Muscle of leg (tissue), 11 donors: ENCODE data around the gene BNIP5. TPM values are rescaled to one million over a fixed set of nuclear protein-coding genes. Genes with fewer than 3 reads are reported as not detected.

Experiments
- DNase-seq: peaks from one replicate; pipeline ENCODE4 v3.0.0; 2013
- H3K27ac ChIP-seq: one replicate; pipeline ENCODE4 v1.5.1; 2013; ENCODE audit warnings: mild to moderate bottlenecking, low read length, control low read depth
- H3K27me3 ChIP-seq: one replicate; pipeline ENCODE4 v1.6.1; 2013; ENCODE audit warnings: low read length; ENCODE audit not compliant: control insufficient read depth, insufficient read depth
- H3K36me3 ChIP-seq: one replicate; pipeline ENCODE4 v1.6.1; 2013; ENCODE audit warnings: low read length; ENCODE audit not compliant: control insufficient read depth, insufficient read depth
- H3K4me1 ChIP-seq: one replicate; pipeline ENCODE4 v1.6.1; 2013; ENCODE audit warnings: low read length; ENCODE audit not compliant: control insufficient read depth, insufficient read depth
- H3K4me3 ChIP-seq: one replicate; pipeline ENCODE4 v1.5.1; 2013; ENCODE audit warnings: low read length, control low read depth
- H3K9me3 ChIP-seq: replicated peaks from 2 replicates; pipeline ENCODE4 v1.6.1; 2013; ENCODE audit warnings: low read depth, low read length; ENCODE audit not compliant: control insufficient read depth
- WGBS: methylation state at CpG from one replicate; pipeline ENCODE4 v1.1.5; 2013; ENCODE audit warnings: missing lambda C conversion rate; ENCODE audit not compliant: insufficient coverage; 5-methylcytosine and 5-hydroxymethylcytosine counted together
- polyA plus RNA-seq, 8 donors: library from polyadenylated mRNA; unstranded; fragments of 120-200 nt; gene quantifications; one replicate each; pipeline versions ENCODE4 v1.2.1 to v1.2.3, GENCODE V29; 2013; ENCODE audit warnings: inconsistent platforms in 1 of 8, low replicate concordance in 1 of 8; ENCODE audit not compliant: insufficient read length in 8 of 8, insufficient read depth in 1 of 8
- total RNA-seq: library from RNA; stranded (reverse); fragments of 120-200 nt; gene quantifications from one replicate; pipeline ENCODE4 v1.2.4, GENCODE V29; 2013

Gene BNIP5
- total and polyA plus RNA-seq, 9 donors: 0.04 to 0.65 (median 0.07) TPM; not detected in 2

DNA sequence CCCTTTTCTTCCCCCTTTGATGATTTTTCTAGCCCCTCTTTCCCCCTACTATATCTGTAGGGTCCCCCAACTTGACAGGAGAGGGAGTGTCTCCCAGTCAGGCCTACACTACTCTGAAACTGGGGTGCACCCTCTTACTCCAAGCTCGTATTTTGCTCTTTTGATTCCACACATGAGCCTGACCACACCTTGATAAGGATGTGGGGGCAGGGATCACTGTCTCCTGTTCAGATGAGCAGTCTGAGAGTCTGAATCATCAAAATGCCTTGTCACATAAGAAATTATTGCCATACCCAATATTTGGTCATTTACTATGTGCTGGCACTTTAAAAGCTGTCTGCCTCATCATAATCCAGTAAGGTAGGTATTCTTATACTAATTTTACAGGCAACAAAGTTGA is 50.9 kb downstream of the BNIP5 start:
- H3K27me3 ChIP-seq: peaks cover 37% of the 10 kb centered on the region

GRCh38 chr6:36285187-36285671 is 51.5 kb downstream of the BNIP5 start:
- Histone ChIP-seq H3K27me3 (peaks cover 36% of the 10 kb centered on the region), H3K4me3 (no peak overlapping the region), H3K4me1 (no peaks in the 10 kb centered on the region), H3K36me3 (no peaks in the 10 kb centered on the region), H3K27ac (no peak overlapping the region), H3K9me3 (no peaks in the 10 kb centered on the region)
- DNase-seq: no peak
- WGBS: 3% methylated on average over 20 of the region's 26 CpGs

More for the DNA sequence above, 50.9 kb downstream of the BNIP5 start:
- H3K27ac ChIP-seq: no peak overlapping the region
- H3K4me3 ChIP-seq: no peak overlapping the region
- H3K9me3 ChIP-seq: no peaks in the 10 kb centered on the region
- H3K36me3 ChIP-seq: no peaks in the 10 kb centered on the region
- WGBS: no CpG with 5 or more reads among the region's 1 CpG
- no peaks in the 10 kb centered on the region for H3K4me1 ChIP-seq
- no peak for DNase-seq

DNA sequence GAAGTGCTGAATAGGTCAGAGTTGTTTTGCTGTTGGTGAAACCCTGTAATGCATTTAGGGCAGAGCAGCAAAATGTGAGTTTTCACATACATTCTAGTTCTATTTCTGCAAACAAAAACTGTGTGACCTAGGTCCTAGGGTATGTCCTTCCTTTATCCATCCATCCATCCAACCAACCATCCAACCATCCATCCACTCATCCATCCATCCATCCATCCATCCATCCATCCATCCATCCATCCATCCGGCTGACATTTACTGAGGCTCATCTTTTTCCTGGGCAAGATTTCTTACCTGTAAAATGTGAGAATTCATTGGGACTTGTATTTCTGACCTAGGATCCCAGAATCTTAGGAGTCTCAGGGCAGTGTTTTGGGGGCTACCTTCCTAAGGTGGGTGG is 52.3 kb downstream of the BNIP5 start:
- no CpG with 5 or more reads among the region's 1 CpG for WGBS
- no peak for DNase-seq
- H3K4me3 ChIP-seq: no peak overlapping the region
- no peak overlapping the region for H3K27ac ChIP-seq
- H3K27me3 ChIP-seq: peaks cover 35% of the 10 kb centered on the region
- H3K4me1 ChIP-seq: no peaks in the 10 kb centered on the region
- no peaks in the 10 kb centered on the region for H3K36me3 ChIP-seq
- H3K9me3 ChIP-seq: no peaks in the 10 kb centered on the region

DNA sequence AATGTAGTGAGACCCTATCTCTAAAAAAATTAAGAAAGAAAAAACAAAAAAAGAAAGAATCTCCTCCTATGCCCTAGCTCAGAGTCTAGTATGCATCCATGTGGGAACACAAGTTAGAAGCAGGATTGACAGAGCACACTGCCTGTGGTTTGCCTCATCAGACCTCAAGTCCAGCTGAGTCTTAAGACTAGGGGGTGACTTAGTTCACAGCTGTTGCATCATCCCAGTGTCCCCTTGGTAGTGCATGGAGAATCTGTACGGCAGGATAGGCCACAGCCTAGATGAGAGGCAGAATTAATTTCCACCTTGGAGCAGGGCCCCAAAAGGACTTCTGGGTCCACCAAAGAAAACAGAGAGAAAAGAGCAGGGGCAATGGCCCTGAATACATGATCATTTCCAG is 53.1 kb downstream of the BNIP5 start:
- Histone ChIP-seq H3K9me3 (no peaks in the 10 kb centered on the region), H3K27ac (no peak overlapping the region), H3K4me1 (no peaks in the 10 kb centered on the region), H3K4me3 (no peak overlapping the region), H3K36me3 (no peaks in the 10 kb centered on the region), H3K27me3 (peaks cover 38% of the 10 kb centered on the region)
- DNase-seq: no peak
- WGBS: 50% methylated on average over 1 of the region's 1 CpG

GRCh38 chr6:36280983-36281382 is 55.7 kb downstream of the BNIP5 start:
- no peak for DNase-seq
- Histone ChIP-seq H3K36me3 (no peaks in the 10 kb centered on the region), H3K27ac (no peak overlapping the region), H3K9me3 (no peaks in the 10 kb centered on the region), H3K27me3 (peaks cover 33% of the 10 kb centered on the region), H3K4me3 (no peak overlapping the region), H3K4me1 (no peaks in the 10 kb centered on the region)
- WGBS: 60% methylated on average over 2 of the region's 4 CpGs

DNA sequence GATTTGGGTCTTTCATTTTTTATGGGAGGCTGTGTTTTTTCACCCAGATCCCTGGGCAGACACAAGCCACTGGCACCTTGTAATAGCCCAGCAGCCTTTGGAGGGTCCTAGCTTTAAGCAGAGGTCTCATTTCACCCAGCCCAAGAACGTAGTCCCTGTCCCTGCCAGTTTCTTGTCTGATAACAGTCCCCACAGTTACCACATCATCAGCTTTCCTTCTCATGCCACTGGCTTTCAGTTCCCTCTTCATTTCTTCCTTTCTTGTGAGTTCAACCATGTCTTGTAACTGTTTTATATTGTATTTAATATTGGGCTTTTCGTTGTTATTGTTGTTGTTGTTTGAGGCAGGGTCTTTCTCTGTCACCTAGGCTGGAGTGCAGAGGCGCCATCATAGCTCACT is 56.2 kb downstream of the BNIP5 start:
- no peaks in the 10 kb centered on the region for H3K36me3 ChIP-seq
- no peak for DNase-seq
- no peak overlapping the region for H3K4me3 ChIP-seq
- H3K4me1 ChIP-seq: no peaks in the 10 kb centered on the region
- no peaks in the 10 kb centered on the region for H3K9me3 ChIP-seq
- no peak overlapping the region for H3K27ac ChIP-seq
- peaks cover 29% of the 10 kb centered on the region for H3K27me3 ChIP-seq
- 0% methylated on average over 1 of the region's 3 CpGs for WGBS

GRCh38 chr6:36277946-36278470 is 58.7 kb downstream of the BNIP5 start:
- no peaks in the 10 kb centered on the region for H3K36me3 ChIP-seq
- no CpG with 5 or more reads among the region's 2 CpGs for WGBS
- no peaks in the 10 kb centered on the region for H3K9me3 ChIP-seq
- no peak for DNase-seq
- H3K27ac ChIP-seq: no peak overlapping the region
- no peaks in the 10 kb centered on the region for H3K4me1 ChIP-seq
- no peak overlapping the region for H3K4me3 ChIP-seq
- peaks cover 8% of the 10 kb centered on the region for H3K27me3 ChIP-seq

DNA sequence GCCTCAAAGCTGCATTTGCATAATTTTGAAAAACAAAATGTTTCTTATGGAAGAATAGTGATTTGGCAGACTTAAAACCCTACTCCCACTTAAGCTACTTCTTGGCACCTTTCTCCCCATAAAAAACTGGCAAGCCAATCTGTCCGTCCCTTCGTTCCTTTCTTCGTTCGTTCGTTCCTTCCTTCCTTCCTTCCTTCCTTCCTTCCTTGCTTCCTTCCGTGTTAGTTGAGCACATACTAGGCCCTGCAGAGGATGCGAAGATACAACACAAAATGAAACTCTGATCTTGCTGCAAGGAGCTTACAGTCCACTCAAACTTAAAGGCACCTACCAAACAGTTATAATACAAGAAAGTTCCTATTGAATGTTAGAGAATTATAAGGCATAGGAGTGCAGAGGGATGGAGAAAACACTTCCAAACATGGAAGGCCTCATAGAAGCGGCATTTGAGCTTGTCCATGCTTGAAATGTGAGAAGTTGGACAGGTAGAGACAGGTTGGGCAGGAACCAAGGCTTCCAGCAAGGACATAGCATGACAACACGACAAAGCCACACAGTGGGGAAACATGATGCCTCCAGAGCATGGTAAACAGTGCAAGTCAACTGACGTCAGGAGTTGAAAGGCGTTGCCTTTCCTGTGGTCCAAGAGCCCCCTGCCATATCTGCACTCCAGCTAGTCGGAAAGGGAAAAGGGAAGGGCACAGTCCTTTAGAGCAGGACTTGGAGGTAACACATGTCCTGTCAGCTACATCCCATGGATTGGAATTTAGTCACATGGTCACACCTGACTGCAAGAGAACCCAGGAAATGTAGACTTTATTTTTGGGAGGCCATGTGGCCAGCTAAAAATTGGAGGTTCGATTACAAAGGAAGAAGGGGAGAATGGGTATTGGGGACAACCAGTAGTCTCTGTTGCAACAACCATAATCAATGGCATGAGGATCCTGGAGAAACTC is 59.8 kb downstream of the BNIP5 start:
- Histone ChIP-seq H3K27me3 (peaks cover 8% of the 10 kb centered on the region), H3K4me3 (no peak overlapping the region), H3K9me3 (no peaks in the 10 kb centered on the region), H3K27ac (no peak overlapping the region), H3K36me3 (no peaks in the 10 kb centered on the region), H3K4me1 (no peaks in the 10 kb centered on the region)
- 87% methylated on average over 8 of the region's 13 CpGs for WGBS
- DNase-seq: no peak

DNA sequence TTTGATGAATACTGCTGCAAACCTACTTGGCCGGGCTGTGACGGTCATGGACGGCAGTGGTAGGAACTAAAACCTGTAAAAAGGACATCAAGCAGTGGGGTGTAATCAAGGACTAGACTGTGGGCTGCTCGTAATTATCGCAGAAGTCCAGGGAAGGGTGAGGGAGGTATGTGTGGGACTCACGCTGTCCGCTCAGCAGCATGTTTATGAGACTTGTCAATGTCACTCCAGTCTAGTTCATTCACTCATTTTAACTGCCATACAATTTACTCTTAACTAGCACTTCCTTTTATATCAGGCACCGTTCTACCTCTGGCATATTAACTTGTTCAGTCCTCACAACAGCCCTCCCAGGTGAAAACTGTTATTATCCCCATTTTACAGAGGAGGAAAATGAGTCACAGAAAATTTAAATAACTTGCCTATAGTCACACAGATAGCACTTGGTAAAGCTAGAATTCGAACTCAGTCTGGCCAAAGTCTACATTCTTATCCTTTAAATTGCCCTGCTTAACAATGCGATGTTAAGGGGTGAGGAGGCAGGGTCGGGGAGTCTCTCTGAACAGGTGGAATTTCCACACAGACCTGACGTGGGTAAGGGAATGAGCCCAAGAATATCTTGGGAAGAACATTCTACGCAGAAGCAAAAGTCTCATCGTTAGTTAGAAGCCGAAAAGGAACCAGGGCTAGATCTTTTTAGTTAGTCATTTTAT is 62.7 kb downstream of the BNIP5 start:
- Histone ChIP-seq H3K4me1 (no peaks in the 10 kb centered on the region), H3K36me3 (no peaks in the 10 kb centered on the region), H3K27me3 (peaks cover 25% of the 10 kb centered on the region), H3K27ac (no peak overlapping the region), H3K4me3 (no peak overlapping the region), H3K9me3 (no peaks in the 10 kb centered on the region)
- WGBS: 69% methylated on average over 5 of the region's 15 CpGs
- DNase-seq: no peak

- no CpG with 5 or more reads among the region's 5 CpGs for WGBS
- Histone ChIP-seq H3K36me3 (no peaks in the 10 kb centered on the region), H3K4me1 (no peaks in the 10 kb centered on the region), H3K27me3 (peaks cover 23% of the 10 kb centered on the region), H3K4me3 (no peak overlapping the region), H3K9me3 (no peaks in the 10 kb centered on the region), H3K27ac (no peak overlapping the region)
- DNase-seq: no peak
Measured at GRCh38 chr6:36273067-36273466, 63.6 kb downstream of the BNIP5 start.
